IPS-NIHi7 (cell line): ENCODE data around the gene SHANK2.

Experiments
- DNase-seq: peaks from one replicate; pipeline ENCODE4 v3.0.0; 2012; ENCODE audit warnings: mixed read lengths; ENCODE audit errors: extremely low spot score

Gene SHANK2

GRCh38 chr11:71202598-71202944 lies 49.8 kb downstream of the SHANK2 start:
- no peak for DNase-seq
